NCI-H2029 (cell line): Measurements from ENCODE around the gene FRMD4A.

Experiments used
- DNase-seq: peaks from one replicate; lab custom pipeline; 2025; lab: John Stamatoyannopoulos, UW

The FRMD4A gene

GRCh38 chr10:14330388-14331061, at the start of gene FRMD4A:
Gene FRMD4A, minus strand, starts transcription at chr10:14330924.
- no peak for DNase-seq

GRCh38 chr10:14379556-14380280, 49.0 kb upstream of the FRMD4A start:
- DNase-seq, result no peak

GRCh38 chr10:14378387-14378960, 47.8 kb upstream of the FRMD4A start:
- no peak for DNase-seq

- DNase-seq, result no peak
Observed at GRCh38 chr10:14377591-14378175, 47.0 kb upstream of the FRMD4A start.

GRCh38 chr10:14374745-14375445, 44.2 kb upstream of the FRMD4A start:
- no peak for DNase-seq

- no peak for DNase-seq
Observed at GRCh38 chr10:14372606-14373005, 41.9 kb upstream of the FRMD4A start.

GRCh38 chr10:14371581-14371980, 40.9 kb upstream of the FRMD4A start:
- DNase-seq, result no peak

GRCh38 chr10:14370894-14371293, 40.2 kb upstream of the FRMD4A start:
- DNase-seq, result no peak

- no peak for DNase-seq
Observed at GRCh38 chr10:14369906-14370305, 39.2 kb upstream of the FRMD4A start.

GRCh38 chr10:14366760-14367159, 36.0 kb upstream of the FRMD4A start:
- no peak for DNase-seq

- no peak for DNase-seq
Observed at GRCh38 chr10:14365266-14365665, 34.5 kb upstream of the FRMD4A start.

GRCh38 chr10:14362104-14362503, 31.4 kb upstream of the FRMD4A start:
- no peak for DNase-seq

- no peak for DNase-seq
Observed at GRCh38 chr10:14360961-14361360, 30.2 kb upstream of the FRMD4A start.

GRCh38 chr10:14360515-14360914, 29.8 kb upstream of the FRMD4A start:
- DNase-seq, result no peak

GRCh38 chr10:14358886-14359573, 28.3 kb upstream of the FRMD4A start:
- no peak for DNase-seq

- DNase-seq, result no peak
Observed at GRCh38 chr10:14356921-14357320, 26.2 kb upstream of the FRMD4A start.

- no peak for DNase-seq
Observed at GRCh38 chr10:14355750-14356149, 25.0 kb upstream of the FRMD4A start.

GRCh38 chr10:14353291-14353913, 22.7 kb upstream of the FRMD4A start:
- DNase-seq, result no peak

- DNase-seq, result no peak
Observed at GRCh38 chr10:14350006-14350405, 19.3 kb upstream of the FRMD4A start.

- DNase-seq, result no peak
Observed at GRCh38 chr10:14349081-14349480, 18.4 kb upstream of the FRMD4A start.

GRCh38 chr10:14345262-14345661, 14.5 kb upstream of the FRMD4A start:
- no peak for DNase-seq
